ENCODE data around the gene TAGLN3.

DNA sequence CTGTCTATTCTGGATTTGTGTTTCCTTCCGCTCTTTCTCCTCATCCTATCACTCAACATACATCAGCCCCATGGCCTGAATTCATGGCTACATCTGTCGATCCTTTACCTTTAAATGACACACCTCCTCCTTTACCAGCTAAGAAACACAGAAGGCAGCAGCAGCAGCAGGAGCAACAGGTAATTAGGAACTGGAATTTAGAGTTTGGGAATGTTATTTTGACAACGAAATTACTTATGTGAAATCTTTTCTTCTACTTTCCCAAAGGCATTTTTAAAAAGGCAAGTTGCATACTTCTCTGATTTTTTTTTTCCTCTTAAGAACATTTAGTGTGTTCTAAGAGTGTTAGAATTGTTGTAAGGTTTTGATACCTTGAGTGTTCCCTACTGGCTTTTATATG is 49.0 kb upstream of the TAGLN3 start:
- TF ChIP-seq, protein P1, sequence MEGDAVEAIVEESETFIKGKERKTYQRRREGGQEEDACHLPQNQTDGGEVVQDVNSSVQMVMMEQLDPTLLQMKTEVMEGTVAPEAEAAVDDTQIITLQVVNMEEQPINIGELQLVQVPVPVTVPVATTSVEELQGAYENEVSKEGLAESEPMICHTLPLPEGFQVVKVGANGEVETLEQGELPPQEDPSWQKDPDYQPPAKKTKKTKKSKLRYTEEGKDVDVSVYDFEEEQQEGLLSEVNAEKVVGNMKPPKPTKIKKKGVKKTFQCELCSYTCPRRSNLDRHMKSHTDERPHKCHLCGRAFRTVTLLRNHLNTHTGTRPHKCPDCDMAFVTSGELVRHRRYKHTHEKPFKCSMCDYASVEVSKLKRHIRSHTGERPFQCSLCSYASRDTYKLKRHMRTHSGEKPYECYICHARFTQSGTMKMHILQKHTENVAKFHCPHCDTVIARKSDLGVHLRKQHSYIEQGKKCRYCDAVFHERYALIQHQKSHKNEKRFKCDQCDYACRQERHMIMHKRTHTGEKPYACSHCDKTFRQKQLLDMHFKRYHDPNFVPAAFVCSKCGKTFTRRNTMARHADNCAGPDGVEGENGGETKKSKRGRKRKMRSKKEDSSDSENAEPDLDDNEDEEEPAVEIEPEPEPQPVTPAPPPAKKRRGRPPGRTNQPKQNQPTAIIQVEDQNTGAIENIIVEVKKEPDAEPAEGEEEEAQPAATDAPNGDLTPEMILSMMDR (IDR thresholded peaks at IDR 0.05) = no peak
- TF ChIP-seq POLR2AphosphoS5 (IDR thresholded peaks at IDR 0.05) (no peak), POLR2A (IDR thresholded peaks at IDR 0.05) (no peak)
